WTC11 (cell line): ENCODE measurements around the gene BRSK1. TPM values are rescaled to one million over a fixed set of nuclear protein-coding genes. Genes with fewer than 3 reads are reported as not detected.

Experiments used
- ATAC-seq: fragments of 200-7000 bp; cut with Tn5 transposase; 2 replicates; pipeline ENCODE4 v1.10.0; 2021; ENCODE audit warnings: mild to moderate bottlenecking, moderate library complexity
- CTCF ChIA-PET: fragments of 300-600 bp; sonication (Branson Sonifier 250); formaldehyde crosslinking; loops from one replicate; lab custom pipeline; 2021; ENCODE audit warnings: antibody characterized with exemption; lab: Charles Lee
- POLR2A ChIA-PET: fragments of 350-600 bp; sonication (Branson Sonifier 250); formaldehyde crosslinking; loops from one replicate; lab custom pipeline; 2021; ENCODE audit warnings: antibody characterized with exemption; lab: Charles Lee
- DNase-seq: peaks from one replicate; pipeline ENCODE4 v3.0.0; 2021; ENCODE audit warnings: low spot score
- H3K27ac Mint-ChIP-seq: 2 replicates; pipeline ENCODE4 v1.8.0; 2021; ENCODE audit warnings: mixed read lengths
- H3K27me3 Mint-ChIP-seq: 2 replicates; pipeline ENCODE4 v1.8.0; 2021; ENCODE audit warnings: low read depth, mild to moderate bottlenecking, moderate library complexity, mixed read lengths
- H3K36me3 Mint-ChIP-seq: 2 replicates; pipeline ENCODE4 v1.8.0; 2021; ENCODE audit warnings: mixed read lengths
- H3K4me1 Mint-ChIP-seq: 2 replicates; pipeline ENCODE4 v1.8.0; 2022; ENCODE audit warnings: mixed read lengths
- H3K4me3 Mint-ChIP-seq: 2 replicates; pipeline ENCODE4 v1.8.0; 2021; ENCODE audit warnings: mild to moderate bottlenecking, moderate library complexity, mixed read lengths
- H3K9me3 Mint-ChIP-seq: 2 replicates; pipeline ENCODE4 v1.8.0; 2021; ENCODE audit warnings: mixed read lengths
- E2F1 ChIP-seq: sonication (generic); formaldehyde crosslinking; IDR thresholded peaks from 2 replicates; pipeline ENCODE4 v1.8.0; 2022; ENCODE audit warnings: mild to moderate bottlenecking, missing genetic modification reagents
- FOXP4 ChIP-seq: sonication (generic); formaldehyde crosslinking; IDR thresholded peaks from 2 replicates; pipeline ENCODE4 v1.8.0; 2022; ENCODE audit warnings: mild to moderate bottlenecking, missing genetic modification reagents
- GABPB1 ChIP-seq: sonication (generic); formaldehyde crosslinking; IDR thresholded peaks from 2 replicates; pipeline ENCODE4 v1.8.1; 2023; ENCODE audit warnings: mild to moderate bottlenecking, missing genetic modification reagents
- MAX ChIP-seq: sonication (generic); formaldehyde crosslinking; IDR thresholded peaks from 2 replicates; pipeline ENCODE4 v1.8.0; 2022; ENCODE audit warnings: mild to moderate bottlenecking, missing genetic modification reagents
- MLX ChIP-seq: sonication (generic); formaldehyde crosslinking; IDR thresholded peaks from 2 replicates; pipeline ENCODE4 v1.8.1; 2023; ENCODE audit warnings: mild to moderate bottlenecking, missing genetic modification reagents, moderate library complexity
- NFYB ChIP-seq: sonication (generic); formaldehyde crosslinking; conservative IDR thresholded peaks from 2 replicates; pipeline ENCODE4 v1.8.0; 2022; ENCODE audit warnings: low read depth, missing genetic modification reagents
- NR1H2 ChIP-seq: sonication (generic); formaldehyde crosslinking; IDR thresholded peaks from 2 replicates; pipeline ENCODE4 v1.9.0; 2021; ENCODE audit warnings: mild to moderate bottlenecking, moderate library complexity, missing genetic modification reagents
- PRDM15 ChIP-seq: sonication (generic); formaldehyde crosslinking; IDR thresholded peaks from 2 replicates; pipeline ENCODE4 v1.8.0; 2022; ENCODE audit warnings: missing genetic modification reagents
- SMAD4 ChIP-seq: sonication (generic); formaldehyde crosslinking; IDR thresholded peaks from 2 replicates; pipeline ENCODE4 v1.8.0; 2022; ENCODE audit warnings: mild to moderate bottlenecking, missing genetic modification reagents
- TEAD1 ChIP-seq: sonication (generic); formaldehyde crosslinking; IDR thresholded peaks from 2 replicates; pipeline ENCODE4 v1.8.0; 2022; ENCODE audit warnings: mild to moderate bottlenecking, missing genetic modification reagents
- USF1 ChIP-seq: sonication (generic); formaldehyde crosslinking; IDR thresholded peaks from 2 replicates; pipeline ENCODE4 v1.8.0; 2022; ENCODE audit warnings: mild to moderate bottlenecking, missing genetic modification reagents
- USF2 ChIP-seq: sonication (generic); formaldehyde crosslinking; IDR thresholded peaks from 2 replicates; pipeline ENCODE4 v1.8.1; 2023; ENCODE audit warnings: mild to moderate bottlenecking, missing genetic modification reagents, moderate library complexity
- ZMAT4 ChIP-seq: fragments of 250-450 bp; sonication (Bioruptor Pico); IDR thresholded peaks from 2 replicates; pipeline ENCODE4 v1.9.0; 2021; ENCODE audit warnings: mild to moderate bottlenecking
- ZNF232 ChIP-seq: sonication (generic); formaldehyde crosslinking; IDR thresholded peaks from 2 replicates; pipeline ENCODE4 v1.8.0; 2022; ENCODE audit warnings: mild to moderate bottlenecking, missing genetic modification reagents
- ZNF281 ChIP-seq: sonication (generic); formaldehyde crosslinking; IDR thresholded peaks from 2 replicates; pipeline ENCODE4 v1.8.0; 2023; ENCODE audit warnings: mild to moderate bottlenecking, missing genetic modification reagents
- ZNF416 ChIP-seq: fragments of 250-450 bp; sonication (Bioruptor Pico); IDR thresholded peaks from 2 replicates; pipeline ENCODE4 v1.9.0; 2021; ENCODE audit warnings: mild to moderate bottlenecking, inconsistent platforms
- ZNF512 ChIP-seq: sonication (generic); formaldehyde crosslinking; IDR thresholded peaks from 2 replicates; pipeline ENCODE4 v1.8.1; 2022; ENCODE audit warnings: missing genetic modification reagents, borderline replicate concordance
- total RNA-seq: library from RNA; stranded (reverse); gene quantifications from 3 replicates; pipeline ENCODE4 v1.2.3, GENCODE V29; 2021

The BRSK1 gene
- total RNA-seq, 1 experiment from 2014 or later: 52.4 TPM

- CTCF ChIA-PET: interaction anchor here (1.1 to 2.4 kb wide), 4 partner anchors 11 to 53 kb away, joined by 3 to 8 read pairs (median 5); partner anchors contain the start of genes KMT5C and TMEM238
- peak within 1 kb of the TSS; percentile 69 for H3K4me3 Mint-ChIP-seq
- H3K27me3 Mint-ChIP-seq: peaks cover 88% of the 10 kb centered on the region
- no peaks in the 10 kb centered on the region for H3K36me3 Mint-ChIP-seq
- no peak for DNase-seq
- POLR2A ChIA-PET: interaction anchor here (1.5 kb wide), 1 partner anchor 16 kb away, joined by 4 read pairs; the partner anchor contains the start of gene KMT5C
- peak; percentile 3; the same call in 1 of the 2 replicates for ATAC-seq
- H3K4me1 Mint-ChIP-seq: peaks cover 31% of the 10 kb centered on the region
- no peaks in the 10 kb centered on the region for H3K9me3 Mint-ChIP-seq
- H3K27ac Mint-ChIP-seq: no peak within 1 kb of the TSS
- TF ChIP-seq NR1H2 (CRISPR knock-in tag): no peak
- no peak for TF ChIP-seq SMAD4 (CRISPR knock-in tag)
- TF ChIP-seq FOXP4: no peak
- TF ChIP-seq NFYB (CRISPR knock-in tag): 0 out of 2 replicates have a peak, but pooled peaks have one; percentile 23
- TF ChIP-seq TEAD1 (CRISPR knock-in tag): no peak
- no peak for TF ChIP-seq MLX
- TF ChIP-seq ZNF232: no peak
- no peak for TF ChIP-seq ZNF416 (CRISPR knock-in tag)
Observed at GRCh38 chr19:55354698-55355212, 71.0 kb downstream of the BRSK1 start, which contains the start of gene COX6B2. COX6B2 (minus strand) TSS chr19:55354719; CDS start chr19:55354521, 198 bp downstream.

- POLR2A ChIA-PET: interaction anchor here (1.5 kb wide), 1 partner anchor 16 kb away, joined by 4 read pairs; the partner anchor contains the start of gene KMT5C
- DNase-seq (no peak), ATAC-seq (no peak)
- no peak for TF ChIP-seq ZMAT4 (CRISPR knock-in tag)
- no peak for TF ChIP-seq ZNF281
- no peak for TF ChIP-seq PRDM15
- no peak for TF ChIP-seq USF1 (CRISPR knock-in tag)
- no peak for TF ChIP-seq E2F1
- no peak for TF ChIP-seq ZNF512 (CRISPR knock-in tag)
- no peak for TF ChIP-seq GABPB1 (CRISPR knock-in tag)
- no peak for TF ChIP-seq MAX
- TF ChIP-seq USF2 (CRISPR knock-in tag): no peak
Observed at GRCh38 chr19:55355213-55355821, 71.5 kb downstream of the BRSK1 start.

More at GRCh38 chr19:55355213-55355821, 71.5 kb downstream of the BRSK1 start:
- Mint-ChIP-seq H3K4me1 (peaks cover 27% of the 10 kb centered on the region), H3K4me3 (peak overlapping the region; percentile 49), H3K9me3 (no peaks in the 10 kb centered on the region), H3K27ac (no peak overlapping the region), H3K27me3 (peaks cover 88% of the 10 kb centered on the region), H3K36me3 (no peaks in the 10 kb centered on the region)
- CTCF ChIA-PET: interaction anchor here (1.1 to 2.4 kb wide), 7 partner anchors 10 to 190 kb away, joined by 3 to 8 read pairs (median 4); partner anchors contain the start of genes KMT5C and TMEM238
